PFSK-1 (cell line): Measurements from ENCODE around the gene NANS.

ENCODE experiments used
- POLR2AphosphoS5 ChIP-seq: IDR thresholded peaks from 2 replicates; pipeline ENCODE4 v1.6.1; 2012; ENCODE audit warnings: low read depth, mild to moderate bottlenecking, control low read depth, low read length, moderate library complexity
- REST ChIP-seq, 2 experiments: IDR thresholded peaks; 2 replicates each; pipeline versions ENCODE4 v1.6.1 to v1.8.0; 2011 to 2012; ENCODE audit warnings: low read depth in 2 of 2, low read length in 2 of 2, control low read depth in 1 of 2, inconsistent platforms in 1 of 2, mild to moderate bottlenecking in 1 of 2, moderate library complexity in 1 of 2; ENCODE audit not compliant: insufficient read depth in 1 of 2
- TAF1 ChIP-seq: IDR thresholded peaks from 2 replicates; pipeline ENCODE4 v1.6.1; 2012; ENCODE audit warnings: low read length, control low read depth, borderline replicate concordance; ENCODE audit not compliant: insufficient read depth

- TF ChIP-seq TAF1: no peak
- no peak for TF ChIP-seq REST (IDR thresholded peaks at IDR 0.05; ENCODE audit: insufficient read depth in 1 of 2, low read depth in 2 of 2, low read length in 2 of 2)
- no peak for TF ChIP-seq POLR2AphosphoS5
Observed at GRCh38 chr9:98010445-98010844, 46.1 kb upstream of the NANS start.
